ENCODE data around the gene MYCBP2. TPM values are rescaled to one million over a fixed set of nuclear protein-coding genes. Genes with fewer than 3 reads are reported as not detected.

Gene MYCBP2
- total and polyA plus RNA-seq, 4 donors = 12.1 to 86.4 (median 30.0) TPM

DNA sequence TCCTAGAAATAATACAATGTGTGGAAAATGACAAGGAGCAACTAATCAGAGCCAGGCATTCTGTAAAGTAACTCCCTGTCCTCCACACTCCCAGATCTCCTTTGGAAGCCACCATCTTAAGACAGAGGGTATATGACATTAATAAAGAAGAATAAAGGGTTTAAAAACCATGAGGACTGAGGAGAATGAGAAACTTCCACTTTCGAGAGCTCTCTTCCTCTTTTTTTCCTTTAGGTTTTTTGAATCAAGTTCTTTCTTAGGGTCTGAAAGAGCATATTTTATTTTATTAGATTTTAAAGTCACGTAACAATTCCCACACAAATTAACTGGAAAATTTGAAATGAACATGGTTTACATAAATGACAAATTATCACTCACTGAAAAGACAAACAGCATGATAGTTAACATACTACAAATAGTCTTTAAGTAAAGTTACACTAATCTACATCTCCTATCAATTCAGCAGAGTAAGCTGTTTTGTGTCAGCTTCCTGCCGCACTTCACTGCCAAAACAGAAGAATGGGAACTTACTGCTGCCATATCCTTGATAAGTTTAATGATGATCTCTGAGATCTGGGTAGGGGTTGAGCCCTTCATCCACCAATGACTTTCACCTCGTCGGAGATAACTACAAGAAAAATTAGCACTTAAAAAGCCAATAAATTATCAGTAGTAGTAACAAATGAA, 261.3 kb downstream of the MYCBP2 start (continued):
- TF ChIP-seq, protein P1, sequence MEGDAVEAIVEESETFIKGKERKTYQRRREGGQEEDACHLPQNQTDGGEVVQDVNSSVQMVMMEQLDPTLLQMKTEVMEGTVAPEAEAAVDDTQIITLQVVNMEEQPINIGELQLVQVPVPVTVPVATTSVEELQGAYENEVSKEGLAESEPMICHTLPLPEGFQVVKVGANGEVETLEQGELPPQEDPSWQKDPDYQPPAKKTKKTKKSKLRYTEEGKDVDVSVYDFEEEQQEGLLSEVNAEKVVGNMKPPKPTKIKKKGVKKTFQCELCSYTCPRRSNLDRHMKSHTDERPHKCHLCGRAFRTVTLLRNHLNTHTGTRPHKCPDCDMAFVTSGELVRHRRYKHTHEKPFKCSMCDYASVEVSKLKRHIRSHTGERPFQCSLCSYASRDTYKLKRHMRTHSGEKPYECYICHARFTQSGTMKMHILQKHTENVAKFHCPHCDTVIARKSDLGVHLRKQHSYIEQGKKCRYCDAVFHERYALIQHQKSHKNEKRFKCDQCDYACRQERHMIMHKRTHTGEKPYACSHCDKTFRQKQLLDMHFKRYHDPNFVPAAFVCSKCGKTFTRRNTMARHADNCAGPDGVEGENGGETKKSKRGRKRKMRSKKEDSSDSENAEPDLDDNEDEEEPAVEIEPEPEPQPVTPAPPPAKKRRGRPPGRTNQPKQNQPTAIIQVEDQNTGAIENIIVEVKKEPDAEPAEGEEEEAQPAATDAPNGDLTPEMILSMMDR (IDR thresholded peaks at IDR 0.05; ENCODE audit: low read depth, low read length, missing input control) = no peak
- TF ChIP-seq, protein P2, sequence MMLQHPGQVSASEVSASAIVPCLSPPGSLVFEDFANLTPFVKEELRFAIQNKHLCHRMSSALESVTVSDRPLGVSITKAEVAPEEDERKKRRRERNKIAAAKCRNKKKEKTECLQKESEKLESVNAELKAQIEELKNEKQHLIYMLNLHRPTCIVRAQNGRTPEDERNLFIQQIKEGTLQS (IDR thresholded peaks at IDR 0.05) = no peak
- TF ChIP-seq TAF1 (conservative IDR thresholded peaks at IDR 0.05) (no peak), FOXA1 (IDR thresholded peaks at IDR 0.05) (no peak)

DNA sequence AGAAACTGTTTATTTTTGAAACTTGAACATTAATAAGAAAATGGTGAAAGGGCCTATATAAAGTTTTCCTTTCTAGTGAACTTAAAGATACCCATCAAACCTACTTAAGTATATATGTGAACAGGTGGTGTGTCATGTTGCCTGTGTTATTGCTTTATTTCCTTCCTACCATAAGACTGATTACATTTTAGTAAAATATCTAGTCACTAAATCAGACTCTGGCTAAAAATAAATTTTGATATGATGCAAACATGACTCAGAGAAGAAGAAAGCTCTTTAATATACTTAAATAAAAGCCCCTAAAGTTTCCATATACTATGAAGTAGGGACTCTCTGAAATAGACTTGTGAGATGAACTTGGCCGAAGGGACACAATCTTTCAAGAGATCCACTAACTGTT, 264.8 kb downstream of the MYCBP2 start:
- Histone ChIP-seq H3K9ac (ENCODE audit: low read depth in 1 of 2, low read length in 2 of 2) (no peak overlapping the region), H3K36me3 (ENCODE audit: control insufficient read depth in 4 of 4, insufficient read depth in 3 of 4, low read depth in 1 of 4, low read length in 3 of 4) (peaks cover 0 to 27% (median 18%) of the 10 kb centered on the region in 4 donors), H3K4me3 (ENCODE audit: low read depth in 1 of 3, low read length in 3 of 3) (no peak overlapping the region), H3K4me1 (ENCODE audit: control insufficient read depth in 4 of 4, insufficient read depth in 4 of 4, low read length in 3 of 4) (peaks cover 0 to 10% (median 1%) of the 10 kb centered on the region in 4 donors), H3K27me3 (ENCODE audit: control insufficient read depth in 4 of 4, insufficient read depth in 4 of 4, low read length in 3 of 4) (no peaks in the 10 kb centered on the region), H3K27ac (ENCODE audit: low read depth in 1 of 2, low read length in 2 of 2) (no peak overlapping the region), H3K9me3 (ENCODE audit: control insufficient read depth in 4 of 4, low read length in 3 of 4) (no peaks in the 10 kb centered on the region)
- TF ChIP-seq FOXA1 (IDR thresholded peaks at IDR 0.05) = no peak
- TF ChIP-seq HNF4G (IDR thresholded peaks at IDR 0.05) = no peak
- TF ChIP-seq NR2F2 (IDR thresholded peaks at IDR 0.05) = no peak
- no peak for TF ChIP-seq SP1 (IDR thresholded peaks at IDR 0.05)
- TF ChIP-seq, protein P2 (IDR thresholded peaks at IDR 0.05) = no peak
- TF ChIP-seq, protein P3, sequence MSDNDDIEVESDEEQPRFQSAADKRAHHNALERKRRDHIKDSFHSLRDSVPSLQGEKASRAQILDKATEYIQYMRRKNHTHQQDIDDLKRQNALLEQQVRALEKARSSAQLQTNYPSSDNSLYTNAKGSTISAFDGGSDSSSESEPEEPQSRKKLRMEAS (IDR thresholded peaks at IDR 0.05) = no peak
- TF ChIP-seq JUND (IDR thresholded peaks at IDR 0.05) = no peak
- TF ChIP-seq YY1 (IDR thresholded peaks at IDR 0.05) = no peak
- no peak for DNase-seq (ENCODE audit: low spot score)
- 93% methylated on average over 1 of the region's 1 CpG for WGBS

DNA sequence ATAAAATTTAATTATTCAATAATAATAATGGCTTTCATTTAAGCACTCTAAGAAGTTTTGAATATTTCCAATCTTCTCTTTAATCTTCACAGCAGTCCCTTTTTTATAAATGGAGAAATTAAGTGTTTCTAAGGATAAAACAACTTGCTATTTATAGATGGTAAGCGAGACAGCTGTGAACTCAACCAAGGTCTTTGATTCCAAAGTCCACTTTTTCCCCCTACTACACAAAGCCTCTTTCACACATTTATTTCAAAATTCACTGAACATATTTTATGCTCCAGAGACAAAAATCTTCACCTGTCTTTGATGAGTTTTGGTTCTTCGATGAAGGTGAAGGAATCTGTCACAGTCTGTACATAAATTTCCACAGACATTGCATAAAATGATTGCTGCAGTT, 265.5 kb downstream of the MYCBP2 start:
- DNase-seq (ENCODE audit: low spot score) = no peak
- H3K4me1 ChIP-seq (ENCODE audit: control insufficient read depth in 4 of 4, insufficient read depth in 4 of 4, low read length in 3 of 4) = peaks cover 0 to 17% (median 6%) of the 10 kb centered on the region in 4 donors
- peaks cover 0 to 21% (median 18%) of the 10 kb centered on the region in 4 donors for H3K36me3 ChIP-seq (ENCODE audit: control insufficient read depth in 4 of 4, insufficient read depth in 3 of 4, low read depth in 1 of 4, low read length in 3 of 4)
- no peaks in the 10 kb centered on the region for H3K9me3 ChIP-seq (ENCODE audit: control insufficient read depth in 4 of 4, low read length in 3 of 4)
- H3K9ac ChIP-seq (ENCODE audit: low read depth in 1 of 2, low read length in 2 of 2) = no peak overlapping the region
- H3K4me3 ChIP-seq (ENCODE audit: low read depth in 1 of 3, low read length in 3 of 3) = no peak overlapping the region
- TF ChIP-seq, protein P2 (IDR thresholded peaks at IDR 0.05) = no peak
- TF ChIP-seq SP1 (IDR thresholded peaks at IDR 0.05) (peak; percentile 29), HNF4A (conservative IDR thresholded peaks at IDR 0.05) (peak; percentile 67 to 79)
- no peak overlapping the region for H3K27ac ChIP-seq (ENCODE audit: low read depth in 1 of 2, low read length in 2 of 2)
- WGBS = 66% methylated on average over 2 of the region's 2 CpGs
- H3K27me3 ChIP-seq (ENCODE audit: control insufficient read depth in 4 of 4, insufficient read depth in 4 of 4, low read length in 3 of 4) = no peaks in the 10 kb centered on the region

DNA sequence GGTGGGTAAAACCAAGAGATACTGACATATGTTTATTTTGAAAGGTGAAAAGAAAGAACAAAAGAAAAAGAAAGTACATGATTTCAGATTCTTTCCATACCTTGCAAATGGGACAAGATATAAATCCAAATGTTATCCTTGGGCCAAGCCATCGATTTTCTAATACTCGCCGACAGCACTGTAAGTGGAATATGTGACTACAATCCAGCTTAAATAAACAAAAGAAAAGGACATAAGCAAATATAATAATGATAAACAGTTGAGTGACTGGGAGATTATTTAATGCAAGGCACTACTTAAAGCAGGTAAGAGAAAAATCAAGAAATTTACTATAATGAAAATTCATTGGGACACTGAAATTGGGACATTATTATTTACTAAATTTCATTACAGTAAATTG, 270.0 kb downstream of the MYCBP2 start:
- Histone ChIP-seq H3K27ac (ENCODE audit: low read depth in 1 of 2, low read length in 2 of 2) (peak overlapping the region; percentile 55 to 69), H3K36me3 (ENCODE audit: control insufficient read depth in 4 of 4, insufficient read depth in 3 of 4, low read depth in 1 of 4, low read length in 3 of 4) (peaks cover 0 to 9% (median 7%) of the 10 kb centered on the region in 4 donors), H3K9me3 (ENCODE audit: control insufficient read depth in 4 of 4, low read length in 3 of 4) (no peaks in the 10 kb centered on the region), H3K4me3 (ENCODE audit: low read depth in 1 of 3, low read length in 3 of 3) (peak overlapping the region in 1 of 3 donors; percentile 17), H3K9ac (ENCODE audit: low read depth in 1 of 2, low read length in 2 of 2) (no peak overlapping the region), H3K27me3 (ENCODE audit: control insufficient read depth in 4 of 4, insufficient read depth in 4 of 4, low read length in 3 of 4) (no peaks in the 10 kb centered on the region), H3K4me1 (ENCODE audit: control insufficient read depth in 4 of 4, insufficient read depth in 4 of 4, low read length in 3 of 4) (peaks cover 10 to 48% (median 31%) of the 10 kb centered on the region in 4 donors)
- WGBS = 42% methylated on average over 3 of the region's 3 CpGs
- DNase-seq (ENCODE audit: low spot score) = no peak
- TF ChIP-seq RAD21 (IDR thresholded peaks at IDR 0.05) = no peak
- TF ChIP-seq, protein P4, sequence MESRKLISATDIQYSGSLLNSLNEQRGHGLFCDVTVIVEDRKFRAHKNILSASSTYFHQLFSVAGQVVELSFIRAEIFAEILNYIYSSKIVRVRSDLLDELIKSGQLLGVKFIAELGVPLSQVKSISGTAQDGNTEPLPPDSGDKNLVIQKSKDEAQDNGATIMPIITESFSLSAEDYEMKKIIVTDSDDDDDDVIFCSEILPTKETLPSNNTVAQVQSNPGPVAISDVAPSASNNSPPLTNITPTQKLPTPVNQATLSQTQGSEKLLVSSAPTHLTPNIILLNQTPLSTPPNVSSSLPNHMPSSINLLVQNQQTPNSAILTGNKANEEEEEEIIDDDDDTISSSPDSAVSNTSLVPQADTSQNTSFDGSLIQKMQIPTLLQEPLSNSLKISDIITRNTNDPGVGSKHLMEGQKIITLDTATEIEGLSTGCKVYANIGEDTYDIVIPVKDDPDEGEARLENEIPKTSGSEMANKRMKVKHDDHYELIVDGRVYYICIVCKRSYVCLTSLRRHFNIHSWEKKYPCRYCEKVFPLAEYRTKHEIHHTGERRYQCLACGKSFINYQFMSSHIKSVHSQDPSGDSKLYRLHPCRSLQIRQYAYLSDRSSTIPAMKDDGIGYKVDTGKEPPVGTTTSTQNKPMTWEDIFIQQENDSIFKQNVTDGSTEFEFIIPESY (IDR thresholded peaks at IDR 0.05) = no peak
- TF ChIP-seq TAF1 (conservative IDR thresholded peaks at IDR 0.05) = no peak
- no peak for TF ChIP-seq SP1 (IDR thresholded peaks at IDR 0.05)
- no peak for TF ChIP-seq EGR1 (IDR thresholded peaks at IDR 0.05; ENCODE audit: low read depth in 2 of 2)
- no peak for TF ChIP-seq FOXA2 (IDR thresholded peaks at IDR 0.05)
- no peak for TF ChIP-seq JUND (IDR thresholded peaks at IDR 0.05)
- no peak for TF ChIP-seq YY1 (IDR thresholded peaks at IDR 0.05)
- TF ChIP-seq, protein P1 (IDR thresholded peaks at IDR 0.05; ENCODE audit: low read depth, low read length, missing input control) = no peak

Data from liver (tissue), 9 donors.